Right atrium auricular region (tissue), 2 donors: ENCODE measurements around the gene CUTA. TPM values are rescaled to one million over a fixed set of nuclear protein-coding genes. Genes with fewer than 3 reads are reported as not detected.

Experiments used
- DNase-seq: peaks from one replicate; pipeline ENCODE4 v3.0.0-alpha.2; 2019; ENCODE audit warnings: low spot score
- H3K27ac ChIP-seq, 2 donors: fragments of 200-600 bp; sonication (generic); 1 replicate in 1 of 2; 2 replicates in 1 of 2; pipeline ENCODE4 v1.5.1; 2016 to 2019
- H3K27me3 ChIP-seq, 2 donors: fragments of 200-600 bp; sonication (generic); one replicate each; pipeline versions ENCODE4 v1.5.1 to v1.6.0; 2017 to 2019
- H3K36me3 ChIP-seq: fragments of 200-600 bp; sonication (generic); one replicate; pipeline ENCODE4 v1.5.1; 2016
- H3K4me1 ChIP-seq, 2 donors: fragments of 200-600 bp; sonication (generic); one replicate each; pipeline versions ENCODE4 v1.5.1 to v1.6.0; 2017 to 2019
- H3K4me3 ChIP-seq, 2 donors: fragments of 200-600 bp; sonication (generic); 1 replicate in 1 of 2; 2 replicates in 1 of 2; pipeline ENCODE4 v1.5.1; 2017 to 2019; ENCODE audit warnings: mild to moderate bottlenecking in 1 of 2, moderate library complexity in 1 of 2
- H3K9me3 ChIP-seq, 2 donors: fragments of 200-600 bp; sonication (generic); one replicate each; pipeline ENCODE4 v1.5.1; 2019
- CTCF ChIP-seq, 2 donors: fragments of 200-600 bp; sonication (generic); IDR thresholded peaks; one replicate each; pipeline ENCODE4 v1.5.1; 2019; ENCODE audit warnings: antibody characterized with exemption in 2 of 2
- total RNA-seq, 2 donors: library from RNA; depleted of rRNA; stranded (reverse); fragments of >200 nt; gene quantifications; one replicate each; pipeline ENCODE4 v1.1.0, GENCODE V29; 2016

The CUTA gene
- total RNA-seq, 2 donors from 2014 or later = 118 to 119 TPM

GRCh38 chr6:33425668-33426577 is 8.0 kb upstream of the CUTA start:
- H3K4me1 ChIP-seq = peaks cover 0 to 54% of the 10 kb centered on the region in 2 donors

GRCh38 chr6:33424855-33425667 is 7.2 kb upstream of the CUTA start:
- DNase-seq = no peak
- H3K27me3 ChIP-seq = no peaks in the 10 kb centered on the region
- H3K4me3 ChIP-seq = peak overlapping the region; percentile 54 to 66
- peak overlapping the region; percentile 91 to 95 for H3K27ac ChIP-seq
- H3K4me1 ChIP-seq = peaks cover 0 to 52% of the 10 kb centered on the region in 2 donors
- no peaks in the 10 kb centered on the region for H3K9me3 ChIP-seq
- H3K36me3 ChIP-seq = no peaks in the 10 kb centered on the region
- TF ChIP-seq CTCF (IDR thresholded peaks at IDR 0.05) = no peak

More at GRCh38 chr6:33425668-33426577, 8.0 kb upstream of the CUTA start:
- peak; percentile 41 to 83 for TF ChIP-seq CTCF (IDR thresholded peaks at IDR 0.05)
- peak; percentile 88 for DNase-seq
- Histone ChIP-seq H3K36me3 (no peaks in the 10 kb centered on the region), H3K9me3 (no peaks in the 10 kb centered on the region), H3K4me3 (peak overlapping the region; percentile 54 to 66), H3K27me3 (no peaks in the 10 kb centered on the region), H3K27ac (peak overlapping the region; percentile 91 to 95)

GRCh38 chr6:33423777-33424176 is 5.9 kb upstream of the CUTA start:
- TF ChIP-seq CTCF (IDR thresholded peaks at IDR 0.05) = no peak
- H3K36me3 ChIP-seq = no peaks in the 10 kb centered on the region
- no peak for DNase-seq
- H3K9me3 ChIP-seq = no peaks in the 10 kb centered on the region
- H3K4me1 ChIP-seq = peaks cover 0 to 51% of the 10 kb centered on the region in 2 donors
- no peak overlapping the region for H3K4me3 ChIP-seq
- no peaks in the 10 kb centered on the region for H3K27me3 ChIP-seq
- peak overlapping the region; percentile 91 to 95 for H3K27ac ChIP-seq

GRCh38 chr6:33421344-33421643 is 3.4 kb upstream of the CUTA start:
- H3K4me3 ChIP-seq = no peak overlapping the region
- no peak overlapping the region for H3K27ac ChIP-seq
- peaks cover 0 to 50% of the 10 kb centered on the region in 2 donors for H3K4me1 ChIP-seq

More at GRCh38 chr6:33421344-33421643, 3.4 kb upstream of the CUTA start:
- no peak for TF ChIP-seq CTCF (IDR thresholded peaks at IDR 0.05)
- Histone ChIP-seq H3K36me3 (no peaks in the 10 kb centered on the region), H3K27me3 (no peaks in the 10 kb centered on the region), H3K9me3 (no peaks in the 10 kb centered on the region)
- DNase-seq = no peak
